Bronchial epithelial cell (primary cell): Measurements from ENCODE around the gene GPR152. TPM values are rescaled to one million over a fixed set of nuclear protein-coding genes. Genes with fewer than 3 reads are reported as not detected.

Experiments
- DNase-seq: peaks from one replicate; pipeline ENCODE4 v3.0.0-alpha.2; 2010; ENCODE audit warnings: low read depth
- FAIRE-seq: peaks from 2 replicates; lab custom pipeline; 2011; peaks lifted over from hg19 to GRCh38; lab: Jason Lieb, UNC
- H3K27me3 ChIP-seq: 2 replicates; pipeline ENCODE4 v1.5.1; 2011; ENCODE audit warnings: low read length; ENCODE audit not compliant: control insufficient read depth, insufficient read depth
- H3K36me3 ChIP-seq: 2 replicates; pipeline ENCODE4 v1.5.1; 2011; ENCODE audit warnings: low read length; ENCODE audit not compliant: control insufficient read depth, insufficient read depth
- H3K4me3 ChIP-seq: 2 replicates; pipeline ENCODE4 v1.5.1; 2011; ENCODE audit warnings: mild to moderate bottlenecking, low read depth, low read length, control low read depth
- total RNA-seq: library from RNA; depleted of rRNA; stranded (reverse); fragments of >200 nt; gene quantifications from 2 replicates; pipeline ENCODE4 v1.2.1, GENCODE V29; 2014
- TF ChIP-seq, protein P1 (sequence below): IDR thresholded peaks from 2 replicates; pipeline ENCODE4 v1.5.1; 2011; ENCODE audit warnings: mild to moderate bottlenecking, moderate library complexity, low read length, control low read depth, inconsistent platforms; ENCODE audit not compliant: insufficient read depth, severe bottlenecking

GPR152 gene
- total RNA-seq, 1 donor from 2014 or later, result not detected

DNA sequence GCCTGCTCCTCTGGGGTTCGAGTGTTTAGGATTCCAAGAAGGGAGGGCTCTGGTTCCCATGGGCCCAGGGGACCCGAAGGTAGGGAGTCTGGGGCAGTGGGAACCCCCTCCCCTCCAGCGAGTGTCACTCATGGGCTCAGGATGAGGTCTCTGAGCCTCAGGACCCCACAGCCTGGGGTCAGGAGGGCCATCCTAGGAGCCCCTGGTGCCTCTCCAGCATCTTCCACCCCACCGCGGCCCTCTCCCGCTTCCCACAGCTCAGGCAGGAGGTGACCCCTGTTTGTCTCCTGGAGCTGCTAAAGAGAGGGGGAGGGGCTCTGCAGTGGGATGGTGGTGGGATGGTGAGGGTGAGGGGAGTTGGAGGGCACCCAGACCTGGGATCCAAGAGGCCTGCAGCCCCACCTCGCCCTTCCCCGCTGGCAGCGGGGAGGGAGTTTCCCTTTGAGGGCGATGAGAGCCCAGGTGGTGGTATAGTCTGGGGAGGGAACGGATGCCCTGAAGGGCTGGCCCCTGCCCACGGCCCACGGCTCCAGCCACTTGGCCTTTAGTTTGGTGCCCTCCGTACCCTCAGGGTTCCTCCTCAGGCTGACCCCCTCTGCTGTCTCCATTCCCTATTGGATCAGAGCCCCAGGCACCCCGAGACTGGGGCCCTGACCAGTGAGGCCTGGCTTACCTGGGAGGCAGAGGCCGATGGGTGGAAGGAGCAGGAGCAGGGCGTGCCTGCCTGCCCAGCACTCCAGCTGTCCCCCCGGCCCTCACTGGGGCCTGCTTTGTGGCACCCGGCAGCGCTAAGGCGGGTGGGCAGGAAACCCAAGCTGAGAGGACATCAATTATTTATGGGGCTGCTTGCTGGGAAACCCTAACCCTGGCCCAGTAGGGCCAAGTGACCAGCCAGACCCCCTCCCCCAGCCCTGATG lies 1.5 kb upstream of the GPR152 start:
- FAIRE-seq, result no peak
- DNase-seq, result no peak

DNA sequence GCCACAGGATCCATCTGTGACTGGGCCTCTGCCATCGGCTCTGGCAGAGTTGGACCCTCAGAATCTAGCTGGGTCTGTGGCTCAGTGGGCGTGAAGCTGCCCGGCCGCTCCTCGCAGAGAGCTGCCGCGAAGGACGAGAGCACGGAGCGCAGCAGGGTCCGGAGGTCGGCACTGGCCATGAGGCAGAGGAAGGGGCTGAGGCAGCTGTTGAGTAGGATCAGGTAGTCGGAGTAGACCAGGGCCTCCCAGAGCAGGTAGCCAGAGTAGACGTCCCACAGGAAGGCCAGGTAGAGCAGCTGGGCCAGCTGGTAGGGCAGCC lies 912 bp downstream of the GPR152 start:
- no peaks in the 10 kb centered on the region for H3K27me3 ChIP-seq
- no peak overlapping the region for H3K4me3 ChIP-seq
- TF ChIP-seq, protein P1, sequence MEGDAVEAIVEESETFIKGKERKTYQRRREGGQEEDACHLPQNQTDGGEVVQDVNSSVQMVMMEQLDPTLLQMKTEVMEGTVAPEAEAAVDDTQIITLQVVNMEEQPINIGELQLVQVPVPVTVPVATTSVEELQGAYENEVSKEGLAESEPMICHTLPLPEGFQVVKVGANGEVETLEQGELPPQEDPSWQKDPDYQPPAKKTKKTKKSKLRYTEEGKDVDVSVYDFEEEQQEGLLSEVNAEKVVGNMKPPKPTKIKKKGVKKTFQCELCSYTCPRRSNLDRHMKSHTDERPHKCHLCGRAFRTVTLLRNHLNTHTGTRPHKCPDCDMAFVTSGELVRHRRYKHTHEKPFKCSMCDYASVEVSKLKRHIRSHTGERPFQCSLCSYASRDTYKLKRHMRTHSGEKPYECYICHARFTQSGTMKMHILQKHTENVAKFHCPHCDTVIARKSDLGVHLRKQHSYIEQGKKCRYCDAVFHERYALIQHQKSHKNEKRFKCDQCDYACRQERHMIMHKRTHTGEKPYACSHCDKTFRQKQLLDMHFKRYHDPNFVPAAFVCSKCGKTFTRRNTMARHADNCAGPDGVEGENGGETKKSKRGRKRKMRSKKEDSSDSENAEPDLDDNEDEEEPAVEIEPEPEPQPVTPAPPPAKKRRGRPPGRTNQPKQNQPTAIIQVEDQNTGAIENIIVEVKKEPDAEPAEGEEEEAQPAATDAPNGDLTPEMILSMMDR, result no peak
- H3K36me3 ChIP-seq, result no peaks in the 10 kb centered on the region
- FAIRE-seq (no peak), DNase-seq (no peak)

More for the DNA sequence above, 1.5 kb upstream of the GPR152 start:
- no peaks in the 10 kb centered on the region for H3K27me3 ChIP-seq
- TF ChIP-seq, protein P1, result no peak
- H3K4me3 ChIP-seq, result no peak overlapping the region
- H3K36me3 ChIP-seq, result no peaks in the 10 kb centered on the region

DNA sequence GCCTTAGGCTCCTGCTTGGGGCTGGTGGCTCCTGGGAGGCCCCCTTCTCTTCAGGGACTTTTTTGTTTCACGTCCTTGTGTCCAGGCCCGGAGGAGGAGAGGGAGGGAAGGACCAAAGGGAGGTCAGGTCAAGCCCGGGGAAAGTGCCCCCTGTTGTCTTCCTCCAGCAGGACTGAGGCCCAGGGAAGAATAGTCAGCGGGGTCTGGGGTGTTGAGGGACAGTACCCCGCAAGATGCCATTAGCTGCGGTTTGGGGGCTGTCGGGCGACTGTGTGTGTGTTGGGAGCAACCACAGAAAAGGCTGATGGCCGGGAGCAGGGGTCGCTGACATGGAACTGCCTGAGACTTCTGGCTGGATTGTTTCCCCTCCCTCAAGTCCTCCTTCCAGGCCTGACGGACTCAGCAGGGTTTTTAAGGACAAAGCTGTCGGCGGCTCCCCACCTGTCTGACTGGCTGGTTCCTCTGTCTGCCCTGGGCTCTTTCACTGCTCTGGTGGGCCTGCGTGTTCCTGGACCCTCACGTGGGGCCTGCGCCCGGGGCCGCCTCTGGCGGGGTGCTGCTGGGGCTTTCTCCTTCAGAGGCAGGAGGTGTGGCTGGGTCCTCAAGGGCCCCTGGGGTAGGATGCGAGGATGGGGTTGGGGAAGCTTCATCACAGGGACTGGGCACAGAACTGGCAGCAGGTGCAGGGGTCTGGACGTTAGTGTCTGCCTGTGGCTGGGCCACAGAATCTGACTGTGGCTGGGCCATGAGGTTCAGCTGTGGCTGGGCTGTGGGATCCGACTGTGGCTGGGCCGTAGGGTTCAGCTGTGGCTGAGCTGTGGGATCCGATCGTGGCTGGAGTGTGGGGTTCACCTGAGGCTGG lies 1.5 kb downstream of the GPR152 start:
- Histone ChIP-seq H3K36me3 (no peaks in the 10 kb centered on the region), H3K27me3 (no peaks in the 10 kb centered on the region), H3K4me3 (no peak overlapping the region)
- DNase-seq (no peak), FAIRE-seq (no peak)
- TF ChIP-seq, protein P1, result no peak

DNA sequence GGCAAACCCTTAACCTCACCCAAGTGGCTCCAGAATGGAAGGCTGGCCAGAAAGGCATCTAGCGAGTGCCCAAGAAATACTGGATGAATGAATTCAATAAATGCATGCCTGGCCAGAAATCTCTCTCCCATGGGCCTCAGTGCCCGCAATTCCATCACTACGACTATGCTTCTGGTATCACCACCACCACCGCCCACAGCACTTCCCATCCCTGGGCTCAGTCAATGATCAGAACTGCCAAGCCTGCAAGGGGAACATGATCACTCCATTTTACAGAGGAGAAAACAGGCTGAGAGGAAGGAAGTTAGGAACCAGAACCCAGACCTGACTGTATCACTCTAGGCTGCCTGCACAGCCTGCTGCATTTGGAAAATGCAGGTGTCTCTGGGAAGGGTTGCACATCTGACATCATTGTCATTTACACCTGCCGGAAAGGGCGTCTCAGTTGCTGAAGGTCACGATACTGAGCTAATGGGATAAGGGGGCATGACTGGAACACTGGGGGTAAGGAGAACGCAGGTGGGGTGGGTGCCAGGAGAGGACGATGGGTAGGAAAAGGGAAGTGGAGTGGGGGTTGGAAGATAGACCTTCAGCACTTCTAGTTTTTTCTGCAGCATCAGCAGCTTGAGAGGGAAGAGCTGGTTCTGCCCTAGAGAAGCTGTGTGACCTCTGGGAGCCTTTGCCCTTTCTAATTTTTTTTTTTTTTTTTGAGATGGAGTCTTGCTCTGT lies 3.2 kb downstream of the GPR152 start:
- DNase-seq (no peak), FAIRE-seq (no peak)
- Histone ChIP-seq H3K27me3 (no peaks in the 10 kb centered on the region), H3K36me3 (no peaks in the 10 kb centered on the region), H3K4me3 (no peak overlapping the region)
- TF ChIP-seq, protein P1, result no peak

DNA sequence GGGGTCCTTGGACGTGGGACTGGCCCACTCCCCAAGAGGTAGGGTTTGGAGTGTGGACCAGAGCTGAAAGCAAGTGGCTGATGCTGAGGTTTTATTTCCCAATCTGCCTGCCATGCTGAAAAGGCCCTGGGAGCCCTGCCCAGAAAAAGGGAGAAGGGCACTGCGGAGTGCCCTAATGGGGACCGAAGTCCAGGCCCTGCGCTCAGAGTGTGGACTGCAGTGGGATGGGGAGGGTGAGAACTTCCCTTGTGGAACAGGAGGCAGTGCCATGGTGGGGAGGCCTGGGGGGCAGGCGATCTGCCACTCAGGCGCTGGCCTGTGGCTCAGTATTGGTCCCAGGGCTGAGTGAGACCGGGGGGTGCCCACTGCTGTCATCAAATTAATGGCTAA lies 4.3 kb downstream of the GPR152 start:
- no peak overlapping the region for H3K4me3 ChIP-seq
- TF ChIP-seq, protein P1, result no peak
- DNase-seq (no peak), FAIRE-seq (no peak)
- no peaks in the 10 kb centered on the region for H3K27me3 ChIP-seq
- no peaks in the 10 kb centered on the region for H3K36me3 ChIP-seq
